Measurements from ENCODE around the gene FAM120A.

GRCh38 chr9:93588641-93589609 lies 137.4 kb downstream of the FAM120A start:
- no peak for TF ChIP-seq CTCF (IDR thresholded peaks at IDR 0.05)
- TF ChIP-seq POLR2A (IDR thresholded peaks at IDR 0.05), result no peak
- no peak for TF ChIP-seq EP300 (IDR thresholded peaks at IDR 0.05)
- no peak for TF ChIP-seq POLR2AphosphoS5 (IDR thresholded peaks at IDR 0.05)

All from upper lobe of left lung (tissue), 4 donors.